Aorta (tissue), 5 donors: Measurements from ENCODE around the gene PKM. TPM values are rescaled to one million over a fixed set of nuclear protein-coding genes. Genes with fewer than 3 reads are reported as not detected.
A peak's percentile ranks its signal among the peaks of the same experiment; 100 is the strongest.

ENCODE experiments used
- ATAC-seq: fragments of 200-7000 bp; cut with Tn5 transposase; one replicate; pipeline ENCODE4 v1.9.1; 2022; ENCODE audit warnings: moderate library complexity; ENCODE audit not compliant: low FRiP score
- DNase-seq, 2 donors: peaks; one replicate each; pipeline ENCODE4 v3.0.0-alpha.2; 2020
- H3K27ac ChIP-seq, 2 donors: one replicate each; pipeline ENCODE4 v1.5.1; 2013; ENCODE audit warnings: low read length in 2 of 2, mild to moderate bottlenecking in 2 of 2, moderate library complexity in 2 of 2, control low read depth in 1 of 2, inconsistent platforms in 1 of 2, low read depth in 1 of 2
- H3K27me3 ChIP-seq, 2 donors: one replicate each; pipeline ENCODE4 v1.6.1; 2013; ENCODE audit warnings: control low read depth in 1 of 2, low read length in 1 of 2, mild to moderate bottlenecking in 1 of 2, moderate library complexity in 1 of 2; ENCODE audit not compliant: insufficient read depth in 2 of 2, control insufficient read depth in 1 of 2
- H3K36me3 ChIP-seq, 2 donors: one replicate each; pipeline ENCODE4 v1.6.1; 2013; ENCODE audit warnings: control low read depth in 1 of 2, low read length in 1 of 2, mild to moderate bottlenecking in 1 of 2; ENCODE audit not compliant: insufficient read depth in 2 of 2, control insufficient read depth in 1 of 2
- H3K4me1 ChIP-seq, 2 donors: one replicate each; pipeline ENCODE4 v1.6.1; 2013; ENCODE audit warnings: low read length in 2 of 2, control low read depth in 1 of 2, mild to moderate bottlenecking in 1 of 2, moderate library complexity in 1 of 2; ENCODE audit not compliant: insufficient read depth in 2 of 2, control insufficient read depth in 1 of 2
- H3K4me3 ChIP-seq, 2 donors: one replicate each; pipeline ENCODE4 v1.5.1; 2013; ENCODE audit warnings: low read length in 2 of 2, control low read depth in 1 of 2, mild to moderate bottlenecking in 1 of 2
- H3K9me3 ChIP-seq: one replicate; pipeline ENCODE4 v1.6.1; 2013; ENCODE audit warnings: mild to moderate bottlenecking, low read length; ENCODE audit not compliant: control insufficient read depth
- WGBS, 2 donors: extraction: QIAGEN DNeasy Blood & Tissue Kit; methylation state at CpG; one replicate each; pipeline ENCODE4 v1.1.7; 2013; 5-methylcytosine and 5-hydroxymethylcytosine counted together
- intact Hi-C, 2 donors: fragments of 100-400 bp; cut with DNase I; formaldehyde crosslinking; loops; one replicate each; pipeline versions ENCODE4 v1.14.2 to v1.15.0; 2022
- polyA plus RNA-seq, 2 donors: library from polyadenylated mRNA; stranded (reverse); fragments of 200-250 nt; gene quantifications; one replicate each; pipeline ENCODE4 v1.2.3, GENCODE V29; 2013
- total RNA-seq, 2 donors: library from RNA; stranded (reverse); fragmentation: NEBNext Ultra II Directional; extraction: Animal tissue kit (Norgen Biotek cat#: 25700); gene quantifications; one replicate each; pipeline ENCODE4 v1.2.1, GENCODE V29; 2021
- donor health status: healthy with polysubstance abuse.
- donor health status: Bipolar disorder and iron deficiency.
- donor health status: DM: no; HTN: no; CAD: no.
- donor health status: DM: no; HTN: no; CAD: no.
- donor health status: DM: yes; HTN: yes; CAD: no.

PKM gene
- total and polyA plus RNA-seq, 4 donors, result 238 to 588 (median 453) TPM

- H3K36me3 ChIP-seq, result peaks cover 2 to 10% of the 10 kb centered on the region in 2 donors
Measured at GRCh38 chr15:72217216-72217615, 13.8 kb downstream of the PKM start.

GRCh38 chr15:72216079-72216478 lies 14.9 kb downstream of the PKM start:
- intact Hi-C loops, result no loop called here
- WGBS, 2 donors, result 94 to 96% methylated on average over 1 of the region's 1 CpG
- Histone ChIP-seq H3K36me3 (peaks cover 2 to 12% of the 10 kb centered on the region in 2 donors), H3K4me1 (no peaks in the 10 kb centered on the region), H3K27ac (no peak overlapping the region), H3K27me3 (no peaks in the 10 kb centered on the region), H3K9me3 (no peaks in the 10 kb centered on the region), H3K4me3 (no peak overlapping the region)
- DNase-seq (no peak), ATAC-seq (no peak)

More at GRCh38 chr15:72217216-72217615, 13.8 kb downstream of the PKM start:
- no peak for ATAC-seq
- H3K4me3 ChIP-seq, result no peak overlapping the region
- intact Hi-C loops, result no loop called here
- 74 to 85% methylated on average over 4 of the region's 4 CpGs for WGBS, 2 donors
- no peaks in the 10 kb centered on the region for H3K27me3 ChIP-seq
- no peaks in the 10 kb centered on the region for H3K9me3 ChIP-seq
- no peaks in the 10 kb centered on the region for H3K4me1 ChIP-seq
- H3K27ac ChIP-seq, result no peak overlapping the region
- no peak for DNase-seq

DNA sequence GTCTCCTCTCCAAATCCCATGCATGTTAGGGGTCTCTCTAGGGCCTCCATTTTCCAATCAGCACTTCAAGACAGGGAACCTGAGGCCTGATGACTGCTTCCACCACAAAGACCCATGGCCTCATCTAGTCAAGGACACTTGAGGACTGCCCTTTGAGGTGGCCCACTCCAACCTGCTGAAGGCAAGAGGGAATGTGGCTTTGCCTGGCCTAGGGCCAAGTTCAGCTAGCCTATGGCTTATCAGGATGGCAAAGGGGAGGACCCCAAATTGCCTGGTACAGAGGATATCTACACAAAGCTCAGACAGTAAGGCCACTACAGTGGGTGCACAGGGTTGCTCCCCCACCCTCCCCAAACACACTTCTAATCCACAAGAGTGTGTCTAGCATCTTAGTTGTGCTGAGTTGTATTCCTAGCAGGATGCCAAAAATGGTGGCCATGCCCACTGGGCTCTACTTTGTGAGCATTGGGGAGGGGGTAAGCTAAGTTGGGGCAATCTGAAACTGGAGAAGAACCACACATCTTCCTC lies 23.4 kb downstream of the PKM start:
- no peaks in the 10 kb centered on the region for H3K4me1 ChIP-seq
- H3K27me3 ChIP-seq, result no peaks in the 10 kb centered on the region
- H3K9me3 ChIP-seq, result no peaks in the 10 kb centered on the region
- DNase-seq, result no peak
- intact Hi-C loops, result no loop called here
- H3K27ac ChIP-seq, result no peak overlapping the region
- ATAC-seq, result no peak
- no peak overlapping the region for H3K4me3 ChIP-seq
- H3K36me3 ChIP-seq, result peaks cover 13 to 28% of the 10 kb centered on the region in 2 donors

- peaks cover 15 to 31% of the 10 kb centered on the region in 2 donors for H3K36me3 ChIP-seq
- no peaks in the 10 kb centered on the region for H3K4me1 ChIP-seq
- 90 to 91% methylated on average over 5 of the region's 5 CpGs for WGBS, 2 donors
- DNase-seq, result no peak
- H3K4me3 ChIP-seq, result no peak overlapping the region
- H3K27ac ChIP-seq, result no peak overlapping the region
- intact Hi-C loops, result no loop called here
- H3K27me3 ChIP-seq, result no peaks in the 10 kb centered on the region
- H3K9me3 ChIP-seq, result no peaks in the 10 kb centered on the region
- no peak for ATAC-seq
Measured at GRCh38 chr15:72206677-72207000, 24.4 kb downstream of the PKM start.

DNA sequence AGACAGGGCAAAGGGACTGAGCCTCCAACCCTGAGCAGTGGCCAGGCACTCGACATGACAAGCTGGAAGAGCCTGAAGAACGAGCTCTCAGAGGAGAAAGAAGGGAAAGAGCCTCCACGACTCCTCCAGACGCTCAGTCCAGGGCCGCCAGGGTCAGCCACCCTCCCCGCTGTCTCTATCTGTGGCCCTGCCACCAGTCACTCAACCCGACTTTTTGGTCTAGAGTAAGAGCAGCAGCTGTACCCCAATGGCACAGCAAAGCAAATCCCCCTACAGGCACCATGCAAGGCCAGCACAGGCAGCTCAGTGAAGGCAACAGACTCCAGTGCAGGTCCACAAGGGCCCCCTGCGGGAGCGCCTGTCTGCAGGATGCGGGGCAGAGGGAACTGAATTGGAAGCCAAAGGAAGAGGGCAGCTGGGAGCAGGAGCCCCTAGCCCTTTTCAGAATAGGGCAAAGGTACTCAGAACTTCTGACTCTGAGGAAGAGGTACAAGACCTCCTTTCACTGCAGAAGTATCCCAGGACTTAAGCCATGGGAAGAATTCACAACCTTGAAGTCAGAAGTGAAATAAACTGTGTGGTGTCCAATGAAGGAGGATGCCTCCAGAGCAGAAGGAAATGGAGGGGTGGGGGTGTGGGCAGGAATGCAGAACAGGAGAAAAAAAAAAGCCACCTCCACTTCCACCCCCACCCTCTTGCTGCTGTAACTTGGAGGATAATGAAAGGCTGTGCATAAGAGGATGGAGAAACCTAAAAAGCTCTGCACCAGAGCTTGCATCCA lies 24.9 kb downstream of the PKM start:
- no peak for ATAC-seq
- WGBS, 2 donors, result 90 to 95% methylated on average over 10 of the region's 10 CpGs
- intact Hi-C loops, result no loop called here

DNA sequence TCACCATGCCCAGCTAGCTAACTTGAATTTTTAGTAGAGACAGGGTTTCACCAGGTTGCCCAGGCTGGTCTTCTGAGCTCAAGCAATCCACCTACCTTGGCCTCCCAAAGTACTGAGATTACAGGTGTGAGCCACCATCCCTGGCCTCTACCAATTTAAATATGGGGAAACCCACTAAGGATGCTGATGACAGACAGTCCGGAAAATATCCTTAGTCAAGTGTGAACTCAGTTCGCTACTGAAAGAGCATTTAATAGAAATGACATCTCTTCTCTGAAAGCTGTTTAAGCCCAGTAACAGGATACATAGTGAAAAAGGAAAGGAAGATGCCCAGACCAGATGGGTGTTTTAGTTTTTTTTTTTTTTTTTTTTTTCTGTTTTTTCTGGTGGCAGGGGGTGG lies 25.7 kb downstream of the PKM start:
- Histone ChIP-seq H3K4me1 (no peaks in the 10 kb centered on the region), H3K36me3 (peaks cover 15 to 34% of the 10 kb centered on the region in 2 donors), H3K27me3 (no peaks in the 10 kb centered on the region), H3K4me3 (no peak overlapping the region), H3K27ac (no peak overlapping the region), H3K9me3 (no peaks in the 10 kb centered on the region)
- intact Hi-C loops, result no loop called here
- DNase-seq (no peak), ATAC-seq (no peak)
- WGBS, 2 donors, result 93 to 95% methylated on average over 2 of the region's 2 CpGs

More for the DNA sequence above, 24.9 kb downstream of the PKM start:
- Histone ChIP-seq H3K27ac (no peak overlapping the region), H3K36me3 (peaks cover 15 to 34% of the 10 kb centered on the region in 2 donors), H3K4me1 (no peaks in the 10 kb centered on the region), H3K4me3 (no peak overlapping the region), H3K9me3 (no peaks in the 10 kb centered on the region), H3K27me3 (no peaks in the 10 kb centered on the region)
- no peak for DNase-seq

DNA sequence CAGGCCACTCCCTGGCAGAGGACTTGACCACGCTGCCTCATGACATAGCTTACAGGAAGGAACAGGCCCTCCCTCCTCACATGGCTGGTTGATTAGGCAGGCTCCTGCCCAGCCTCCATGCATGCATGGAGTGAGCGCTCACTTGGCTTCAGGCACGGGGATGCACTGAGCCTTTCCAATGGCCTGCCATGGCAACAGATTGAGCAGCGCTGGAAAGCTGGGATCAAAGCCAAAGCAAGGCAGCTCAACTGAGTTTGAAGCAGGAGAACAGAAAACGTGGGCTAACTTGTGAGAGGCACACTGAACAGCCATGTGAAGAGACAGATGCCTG lies 27.5 kb downstream of the PKM start:
- Histone ChIP-seq H3K4me1 (no peaks in the 10 kb centered on the region), H3K4me3 (no peak overlapping the region), H3K27ac (peak overlapping the region in 1 of 2 donors; percentile 58), H3K9me3 (no peaks in the 10 kb centered on the region), H3K36me3 (peaks cover 15 to 33% of the 10 kb centered on the region in 2 donors), H3K27me3 (no peaks in the 10 kb centered on the region)
- peak; percentile 83 for ATAC-seq
- 2 to 4% methylated on average over 5 of the region's 5 CpGs for WGBS, 2 donors
- intact Hi-C loops, result loop anchor here (5.0 kb wide), 2 partner anchors 79 to 84 kb away; no protein-coding TSS in a partner anchor
- DNase-seq, result peak; percentile 86

DNA sequence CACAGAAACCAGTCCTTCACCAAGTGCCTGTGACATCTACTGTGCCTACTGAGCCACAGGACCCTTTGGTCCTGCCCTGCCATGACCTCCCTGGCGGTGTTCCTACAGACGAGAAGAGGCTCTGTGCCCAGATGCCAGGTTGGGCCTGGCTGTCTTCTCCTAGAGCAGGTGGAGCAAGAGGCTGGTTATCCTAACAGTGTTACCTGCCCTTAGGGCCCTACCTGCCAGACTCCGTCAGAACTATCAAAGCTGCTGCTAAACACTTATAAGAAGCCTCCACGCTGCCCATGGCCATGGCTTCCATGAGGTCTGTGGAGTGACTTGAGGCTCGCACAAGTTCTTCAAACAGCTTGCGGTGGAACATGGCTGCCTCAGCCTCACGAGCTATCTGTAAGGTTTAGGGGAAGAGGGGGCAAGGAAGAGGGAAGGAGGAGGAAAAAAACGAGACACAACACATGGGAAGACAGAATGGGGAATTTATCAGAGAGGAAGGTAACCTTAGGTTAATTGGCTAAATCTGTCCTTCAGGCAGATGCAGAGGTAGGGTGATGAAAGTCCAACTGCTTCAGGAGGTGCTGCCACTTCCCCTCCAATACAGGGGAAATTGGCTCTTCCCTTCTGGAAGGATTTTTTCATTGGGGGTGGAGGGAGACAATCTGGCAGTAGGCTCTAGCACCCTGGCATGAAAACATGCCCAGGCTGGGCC lies 28.0 kb downstream of the PKM start:
- ATAC-seq (no peak), DNase-seq (no peak)
- Histone ChIP-seq H3K4me1 (no peaks in the 10 kb centered on the region), H3K4me3 (no peak overlapping the region), H3K27ac (peak overlapping the region in 1 of 2 donors; percentile 58), H3K9me3 (no peaks in the 10 kb centered on the region), H3K36me3 (peaks cover 11 to 30% of the 10 kb centered on the region in 2 donors), H3K27me3 (no peaks in the 10 kb centered on the region)
- WGBS, 2 donors, result 67 to 68% methylated on average over 8 of the region's 8 CpGs
- intact Hi-C loops, result loop anchor here (5.0 kb wide), 2 partner anchors 79 to 84 kb away; no protein-coding TSS in a partner anchor
